ENCODE results near the gene CCDC57.

- TF ChIP-seq CTCF (IDR thresholded peaks at IDR 0.05; ENCODE audit: poor library complexity) (no peak), EZH2 (IDR thresholded peaks at IDR 0.05; ENCODE audit: borderline replicate concordance) (no peak)
Observed at GRCh38 chr17:82160075-82160474, 52.6 kb downstream of the CCDC57 start.

Measured in hepatocyte (in vitro differentiated cells).